Natural killer cell (primary cell): ENCODE results near the gene CCDC88C. TPM values are rescaled to one million over a fixed set of nuclear protein-coding genes. Genes with fewer than 3 reads are reported as not detected.

ENCODE experiments used
- ATAC-seq, 3 donors: fragments of 150-1000 bp in 2 of 3; fragments of 200-7000 bp in 1 of 3; cut with Tn5 transposase; 1 replicate in 1 of 3; 2 replicates in 2 of 3; pipeline ENCODE4 v1.10.0; 2021; ENCODE audit warnings: mild to moderate bottlenecking in 2 of 3, moderate library complexity in 2 of 3
- DNase-seq, 2 donors: peaks; one replicate each; pipeline versions ENCODE4 v3.0.0 to v3.0.0-alpha.2; 2013 to 2021; ENCODE audit warnings: mixed read lengths in 1 of 2
- H3K27ac ChIP-seq: one replicate; pipeline ENCODE4 v1.5.1; 2013; ENCODE audit warnings: mild to moderate bottlenecking, low read length
- H3K27me3 ChIP-seq: one replicate; pipeline ENCODE4 v1.6.1; 2013; ENCODE audit warnings: low read length; ENCODE audit not compliant: control insufficient read depth, insufficient read depth
- H3K36me3 ChIP-seq: one replicate; pipeline ENCODE4 v1.6.1; 2013; ENCODE audit warnings: low read length; ENCODE audit not compliant: control insufficient read depth, insufficient read depth
- H3K4me1 ChIP-seq: one replicate; pipeline ENCODE4 v1.6.1; 2013; ENCODE audit warnings: low read length; ENCODE audit not compliant: control insufficient read depth, insufficient read depth
- H3K4me3 ChIP-seq: one replicate; pipeline ENCODE4 v1.5.1; 2013; ENCODE audit warnings: low read length
- H3K9me3 ChIP-seq: one replicate; pipeline ENCODE4 v1.6.1; 2013; ENCODE audit warnings: low read length; ENCODE audit not compliant: control insufficient read depth, insufficient read depth
- H3K27ac Mint-ChIP-seq, 2 donors: one replicate each; pipeline ENCODE4 v1.8.0; 2022; ENCODE audit warnings: mild to moderate bottlenecking in 2 of 2, mixed read lengths in 2 of 2, moderate library complexity in 1 of 2
- H3K27me3 Mint-ChIP-seq, 2 donors: one replicate each; pipeline ENCODE4 v1.8.0; 2022; ENCODE audit warnings: low read depth in 2 of 2, mixed read lengths in 2 of 2
- H3K36me3 Mint-ChIP-seq: one replicate; pipeline ENCODE4 v1.8.0; 2022; ENCODE audit warnings: mixed read lengths
- H3K4me1 Mint-ChIP-seq, 2 donors: one replicate each; pipeline ENCODE4 v1.8.0; 2022; ENCODE audit warnings: mixed read lengths in 2 of 2
- H3K4me3 Mint-ChIP-seq: one replicate; pipeline ENCODE4 v1.8.0; 2022; ENCODE audit warnings: mild to moderate bottlenecking, moderate library complexity, mixed read lengths
- H3K9me3 Mint-ChIP-seq, 2 donors: one replicate each; pipeline ENCODE4 v1.8.0; 2022; ENCODE audit warnings: mixed read lengths in 2 of 2
- WGBS: methylation state at CpG from one replicate; pipeline ENCODE4 v1.1.7; 2013; ENCODE audit warnings: missing lambda C conversion rate; ENCODE audit not compliant: insufficient coverage; 5-methylcytosine and 5-hydroxymethylcytosine counted together
- intact Hi-C: fragments of 100-400 bp; cut with micrococcal nuclease; formaldehyde crosslinking; loops from one replicate; pipeline ENCODE4 v1.14.2; 2022
- total RNA-seq, 4 donors: library from RNA; stranded (reverse); fragments of 120-200 nt in 1 of 4; gene quantifications; one replicate each; pipeline versions ENCODE4 v1.2.3 to v1.2.4, GENCODE V29; 2013 to 2022
- TF ChIP-seq, protein P1 (sequence below): fragments of 200-600 bp; IDR thresholded peaks from one replicate; pipeline ENCODE4 v1.8.0; 2022; ENCODE audit warnings: antibody characterized with exemption

CCDC88C gene
- total RNA-seq, 3 donors from 2014 or later (not counting 1 experiment from before 2014, with no cell fraction given) = 432 to 516 (median 438) TPM

DNA sequence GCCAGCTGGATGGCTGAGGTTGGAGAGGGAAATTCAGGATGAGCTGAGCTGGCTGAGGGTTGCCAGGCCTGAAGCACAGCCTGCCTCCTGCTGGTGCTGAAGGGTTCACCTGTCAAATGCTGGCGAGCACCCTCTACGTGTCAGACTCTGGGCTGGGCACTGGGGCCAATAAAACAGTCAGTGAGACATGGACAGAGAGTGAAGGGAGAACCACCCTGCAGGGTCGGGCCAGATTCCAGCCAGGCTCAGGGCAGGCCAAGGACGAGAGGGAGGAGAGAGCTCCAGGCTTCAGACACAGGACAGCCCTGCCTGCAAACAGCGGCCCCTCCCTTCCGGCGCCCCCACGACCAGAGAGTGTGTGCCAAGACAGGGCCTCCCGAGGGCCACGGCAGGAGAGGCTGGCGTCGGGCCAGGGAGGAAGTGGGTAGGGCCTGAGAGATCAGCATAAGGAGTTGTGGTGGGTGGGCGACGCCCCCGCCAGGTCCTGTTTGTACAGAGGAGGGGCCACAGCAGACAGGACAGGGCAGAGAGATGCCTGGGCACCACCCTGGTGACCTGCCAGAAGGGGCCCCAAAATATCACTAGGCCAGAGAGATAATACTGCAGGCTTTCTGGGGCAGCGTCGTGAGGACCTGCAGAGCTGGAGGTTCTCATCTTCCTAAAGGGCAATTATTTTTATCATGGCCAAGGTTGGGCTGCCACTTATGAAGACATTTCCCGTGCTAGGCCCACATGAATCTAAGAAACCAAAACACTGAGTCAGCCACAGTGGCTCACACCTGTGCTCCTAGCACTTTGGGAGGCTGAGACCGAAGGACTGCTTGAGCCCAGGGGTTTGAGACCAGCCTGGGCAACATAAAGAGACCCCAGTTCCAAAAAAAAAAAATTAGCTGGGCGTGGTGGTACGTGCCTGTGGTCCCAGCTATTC is 100.0 kb downstream of the CCDC88C start:
- Histone ChIP-seq H3K36me3 (peaks cover 78% of the 10 kb centered on the region), H3K4me3 (no peak overlapping the region), H3K27ac (peak overlapping the region; percentile 96), H3K27me3 (no peaks in the 10 kb centered on the region), H3K4me1 (peaks cover 55% of the 10 kb centered on the region), H3K9me3 (no peaks in the 10 kb centered on the region)
- Mint-ChIP-seq H3K27me3 (no peaks in the 10 kb centered on the region), H3K27ac (peak overlapping the region; percentile 98), H3K36me3 (peaks cover 21% of the 10 kb centered on the region), H3K9me3 (no peaks in the 10 kb centered on the region), H3K4me1 (peaks cover 54 to 57% of the 10 kb centered on the region in 2 donors), H3K4me3 (peak overlapping the region; percentile 84)
- DNase-seq (peak; percentile 55 to 85), ATAC-seq (peak; percentile 27 to 57 (median 35))
- TF ChIP-seq, protein P1, sequence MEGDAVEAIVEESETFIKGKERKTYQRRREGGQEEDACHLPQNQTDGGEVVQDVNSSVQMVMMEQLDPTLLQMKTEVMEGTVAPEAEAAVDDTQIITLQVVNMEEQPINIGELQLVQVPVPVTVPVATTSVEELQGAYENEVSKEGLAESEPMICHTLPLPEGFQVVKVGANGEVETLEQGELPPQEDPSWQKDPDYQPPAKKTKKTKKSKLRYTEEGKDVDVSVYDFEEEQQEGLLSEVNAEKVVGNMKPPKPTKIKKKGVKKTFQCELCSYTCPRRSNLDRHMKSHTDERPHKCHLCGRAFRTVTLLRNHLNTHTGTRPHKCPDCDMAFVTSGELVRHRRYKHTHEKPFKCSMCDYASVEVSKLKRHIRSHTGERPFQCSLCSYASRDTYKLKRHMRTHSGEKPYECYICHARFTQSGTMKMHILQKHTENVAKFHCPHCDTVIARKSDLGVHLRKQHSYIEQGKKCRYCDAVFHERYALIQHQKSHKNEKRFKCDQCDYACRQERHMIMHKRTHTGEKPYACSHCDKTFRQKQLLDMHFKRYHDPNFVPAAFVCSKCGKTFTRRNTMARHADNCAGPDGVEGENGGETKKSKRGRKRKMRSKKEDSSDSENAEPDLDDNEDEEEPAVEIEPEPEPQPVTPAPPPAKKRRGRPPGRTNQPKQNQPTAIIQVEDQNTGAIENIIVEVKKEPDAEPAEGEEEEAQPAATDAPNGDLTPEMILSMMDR = no peak
- WGBS = 7% methylated on average over 20 of the region's 21 CpGs
- intact Hi-C loops = loop anchor here (10.0 kb wide), 1 partner anchor 253 kb away; the partner anchor contains the start of gene RPS6KA5

DNA sequence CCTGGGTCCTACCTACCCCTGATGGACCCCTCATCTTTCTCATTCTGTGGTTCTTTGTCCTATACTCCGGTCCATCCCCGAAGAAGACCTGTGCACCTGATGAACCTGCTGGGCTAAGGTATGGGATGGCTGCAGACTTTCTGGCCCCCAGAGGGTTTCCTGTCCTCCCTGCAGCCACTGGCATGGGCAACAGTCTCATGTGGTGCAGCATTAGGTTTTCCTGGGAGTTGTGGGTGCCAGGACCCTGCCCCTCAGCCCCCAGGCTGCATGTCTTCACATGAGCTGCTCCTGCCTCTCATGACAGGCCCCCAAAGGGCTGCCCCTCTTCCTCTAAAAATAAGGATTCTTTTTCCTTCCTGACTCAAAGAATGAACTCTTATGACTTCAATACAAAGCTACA is 100.9 kb downstream of the CCDC88C start:
- H3K9me3 Mint-ChIP-seq = no peaks in the 10 kb centered on the region
- no peak for DNase-seq
- TF ChIP-seq, protein P1 = no peak
- H3K27me3 Mint-ChIP-seq = no peaks in the 10 kb centered on the region
- Histone ChIP-seq H3K36me3 (peaks cover 76% of the 10 kb centered on the region), H3K4me3 (no peak overlapping the region), H3K27ac (peak overlapping the region; percentile 96), H3K4me1 (peaks cover 51% of the 10 kb centered on the region), H3K9me3 (no peaks in the 10 kb centered on the region), H3K27me3 (no peaks in the 10 kb centered on the region)
- intact Hi-C loops = loop anchor here (10.0 kb wide), 1 partner anchor 252 kb away; the partner anchor contains the start of gene RPS6KA5
- H3K36me3 Mint-ChIP-seq = peaks cover 21% of the 10 kb centered on the region
- peak overlapping the region; percentile 84 for H3K4me3 Mint-ChIP-seq
- ATAC-seq = no peak
- 75% methylated on average over 2 of the region's 2 CpGs for WGBS
- peak overlapping the region; percentile 98 for H3K27ac Mint-ChIP-seq
- H3K4me1 Mint-ChIP-seq = peaks cover 54 to 57% of the 10 kb centered on the region in 2 donors

DNA sequence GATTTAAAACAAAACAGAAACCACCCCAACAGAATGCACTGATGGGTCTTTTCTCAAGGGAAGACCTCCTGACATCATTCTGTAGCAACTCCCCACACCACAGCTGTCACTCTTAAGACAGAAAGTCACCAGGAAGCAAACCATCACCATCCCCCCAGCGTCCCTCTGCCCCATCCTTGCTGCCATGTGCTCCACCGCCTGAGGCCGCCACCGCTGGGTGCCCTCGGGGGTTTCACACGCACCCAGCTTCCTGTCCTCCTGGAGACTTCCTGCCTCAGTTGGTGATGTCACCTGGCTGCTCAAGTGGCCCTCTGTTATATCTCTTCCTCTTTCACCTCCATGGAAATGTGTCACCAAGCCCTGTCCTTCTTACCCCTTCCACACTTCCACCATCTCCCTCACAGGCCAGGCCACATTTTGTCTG is 101.8 kb downstream of the CCDC88C start:
- TF ChIP-seq, protein P1 = no peak
- Histone ChIP-seq H3K36me3 (peaks cover 67% of the 10 kb centered on the region), H3K27me3 (no peaks in the 10 kb centered on the region), H3K4me1 (peaks cover 60% of the 10 kb centered on the region), H3K4me3 (no peak overlapping the region), H3K27ac (peak overlapping the region; percentile 96), H3K9me3 (no peaks in the 10 kb centered on the region)
- Mint-ChIP-seq H3K4me3 (peak overlapping the region; percentile 84), H3K27ac (peak overlapping the region; percentile 98), H3K27me3 (no peaks in the 10 kb centered on the region), H3K9me3 (no peaks in the 10 kb centered on the region), H3K4me1 (peaks cover 61% of the 10 kb centered on the region in 2 donors), H3K36me3 (peaks cover 21% of the 10 kb centered on the region)
- intact Hi-C loops = loop anchor here (1.0 to 10.0 kb wide), 2 partner anchors 88 to 251 kb away; partner anchors contain the start of gene RPS6KA5
- DNase-seq (peak; percentile 73 to 97), ATAC-seq (peak; percentile 80 to 92 (median 88))
- WGBS = 0% methylated on average over 6 of the region's 6 CpGs
